Breast epithelium (tissue), 3 donors: ENCODE measurements around the gene HEPACAM2.

Experiments used
- CTCF ChIP-seq, 3 donors: fragments of 450-650 bp; IDR thresholded peaks; one replicate each; pipeline ENCODE4 v1.5.1; 2016 to 2017; ENCODE audit warnings: antibody characterized with exemption in 3 of 3, mild to moderate bottlenecking in 3 of 3, moderate library complexity in 3 of 3
- POLR2AphosphoS5 ChIP-seq, 3 donors: sonication (generic); formaldehyde crosslinking; IDR thresholded peaks; one replicate each; pipeline ENCODE4 v1.6.1; 2017; ENCODE audit warnings: antibody characterized with exemption in 3 of 3

- TF ChIP-seq CTCF (IDR thresholded peaks at IDR 0.05) (no peak), POLR2AphosphoS5 (IDR thresholded peaks at IDR 0.05) (no peak)
Observed at GRCh38 chr7:93265220-93265619, 39.0 kb upstream of the HEPACAM2 start.
